ENCODE measurements around the gene ABCG2. TPM values are rescaled to one million over a fixed set of nuclear protein-coding genes. Genes with fewer than 3 reads are reported as not detected.
A peak's percentile ranks its signal among the peaks of the same experiment; 100 is the strongest.
"Not testable (repeated sequence)": the region's sequence is repeated elsewhere in the genome, so short reads cannot be mapped to it uniquely, and the experiment has no call there.

Gene ABCG2
- total RNA-seq, 1 experiment from 2014 or later = 1.2 TPM

DNA sequence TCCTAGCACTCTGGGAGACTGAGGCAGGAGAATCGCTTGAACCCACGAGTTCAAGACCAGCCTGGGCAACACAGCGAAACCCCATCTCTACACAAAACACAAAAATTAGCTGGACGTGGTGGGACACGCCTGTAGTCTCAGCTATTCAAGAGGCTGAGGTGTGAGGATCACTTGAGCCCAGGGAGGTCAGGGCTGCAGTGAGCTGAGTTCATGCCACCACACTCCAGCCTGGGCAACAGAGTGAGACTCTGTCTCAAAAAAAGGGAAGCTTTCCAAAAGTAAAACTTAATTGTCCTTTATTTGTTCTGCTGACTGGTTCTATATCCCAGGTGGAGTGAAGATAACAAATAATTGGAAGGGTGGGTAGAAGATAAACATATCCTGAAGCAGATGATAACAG lies 45.6 kb downstream of the ABCG2 start:
- no peak for DNase-seq (ENCODE audit: low read depth)

GRCh38 chr4:88110826-88111225 lies 47.6 kb downstream of the ABCG2 start:
- no peak for DNase-seq (ENCODE audit: low read depth)

- DNase-seq (ENCODE audit: low read depth) = no peak
These were observed 49.1 kb downstream of the ABCG2 start for GRCh38 chr4:88109123-88109881.

DNA sequence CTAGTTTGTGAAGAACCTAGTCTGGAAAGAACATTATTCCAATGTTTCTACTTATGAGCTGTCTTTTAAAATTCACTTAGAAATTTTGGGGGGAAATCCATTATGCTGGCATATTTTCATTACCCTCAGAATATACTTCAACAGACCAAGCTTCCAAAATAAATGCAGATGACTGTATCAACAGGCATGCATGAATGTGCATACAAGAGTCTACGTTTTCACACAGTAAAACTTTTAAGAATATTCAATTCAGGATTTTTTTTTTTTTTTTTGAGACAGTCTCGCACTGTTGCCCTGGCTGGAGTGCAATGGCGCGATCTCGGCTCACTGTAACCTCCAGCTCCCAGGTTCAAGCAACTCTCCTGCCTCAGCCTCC lies 49.7 kb downstream of the ABCG2 start:
- DNase-seq (ENCODE audit: low read depth) = no peak

- not testable (repeated sequence) for DNase-seq (ENCODE audit: low read depth)
These were observed 50.4 kb downstream of the ABCG2 start for GRCh38 chr4:88108108-88108465.

DNA sequence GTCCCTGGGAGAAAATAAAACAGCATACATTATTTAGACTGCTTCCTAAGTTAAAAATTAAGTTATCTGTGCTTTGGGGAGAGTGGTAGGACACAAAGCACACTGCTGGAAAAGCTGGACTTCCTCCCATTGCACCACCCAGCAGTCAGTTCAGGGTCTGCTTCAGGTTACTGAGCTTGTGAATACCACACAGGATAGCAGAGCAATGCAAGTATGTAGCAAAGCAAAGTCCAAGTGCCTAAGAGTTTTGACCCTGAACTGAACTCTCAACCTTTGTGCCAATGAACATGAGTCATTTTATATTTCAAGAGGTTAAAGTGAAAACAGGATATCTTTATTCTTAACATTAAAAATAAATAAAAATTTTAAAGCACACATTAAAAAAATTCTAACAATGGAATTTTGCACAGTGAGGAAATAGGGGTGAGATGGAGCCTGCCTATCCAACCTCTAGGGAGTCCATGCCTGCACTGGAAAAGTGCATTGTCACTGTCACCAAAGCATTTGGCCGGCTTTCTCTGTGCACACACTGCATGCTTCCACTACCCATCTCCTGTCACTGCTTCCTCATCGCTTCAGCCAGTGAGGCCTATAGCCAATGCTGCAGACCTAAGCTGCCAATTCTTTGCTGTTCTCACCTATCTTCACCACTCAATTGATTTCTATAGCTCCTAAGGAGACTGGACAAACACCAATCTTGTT lies 50.9 kb downstream of the ABCG2 start:
- peak; percentile 19 for DNase-seq (ENCODE audit: low read depth)

- DNase-seq (ENCODE audit: low read depth) = peak; percentile 9
These were observed 52.2 kb downstream of the ABCG2 start for GRCh38 chr4:88106205-88106604.

GRCh38 chr4:88104902-88105610 lies 53.4 kb downstream of the ABCG2 start:
- peak; percentile 77 for DNase-seq (ENCODE audit: low read depth)

DNA sequence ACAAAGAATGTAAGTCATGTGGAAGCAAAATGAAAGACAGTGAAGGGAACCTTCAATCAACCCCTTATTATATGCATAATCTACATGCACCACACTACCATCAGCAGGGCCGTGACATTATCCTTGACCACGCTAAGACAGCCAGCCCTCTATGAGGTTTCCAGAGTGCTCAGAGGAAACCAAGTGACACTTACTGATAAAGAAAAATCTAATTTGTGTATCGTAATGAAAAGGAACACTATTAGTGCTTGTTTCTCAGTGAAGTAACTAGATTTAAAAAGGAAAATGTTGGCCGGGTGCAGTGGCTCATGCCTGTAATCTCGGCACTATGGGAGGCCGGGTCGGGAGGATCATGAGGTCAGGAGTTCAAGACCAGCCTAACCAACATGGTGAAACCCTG lies 56.4 kb downstream of the ABCG2 start:
- no peak for DNase-seq (ENCODE audit: low read depth)

- no peak for DNase-seq (ENCODE audit: low read depth)
These were observed 57.3 kb downstream of the ABCG2 start for GRCh38 chr4:88101165-88101564.

GRCh38 chr4:88098993-88099752 lies 59.3 kb downstream of the ABCG2 start:
- DNase-seq (ENCODE audit: low read depth) = no peak

DNA sequence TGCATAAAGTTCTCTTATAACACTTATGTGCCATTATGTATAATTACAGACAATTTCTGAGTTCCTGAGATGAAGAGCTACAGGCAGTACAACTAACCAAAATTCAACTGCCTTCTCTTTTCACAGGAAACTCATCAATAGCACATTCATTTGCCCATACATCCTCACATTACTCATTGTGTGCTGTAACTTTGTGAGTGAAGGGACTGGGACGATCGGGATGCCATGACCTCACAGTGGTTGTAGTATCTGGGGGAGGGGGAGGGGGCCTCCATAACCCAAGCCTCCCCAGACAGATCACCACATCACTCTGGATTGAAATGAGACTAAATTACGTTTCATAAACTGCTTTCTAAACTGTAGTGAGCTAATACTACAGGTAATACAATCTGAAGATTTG lies 60.7 kb downstream of the ABCG2 start:
- DNase-seq (ENCODE audit: low read depth) = no peak

GRCh38 chr4:88097301-88097700 lies 61.1 kb downstream of the ABCG2 start:
- DNase-seq (ENCODE audit: low read depth) = no peak

GRCh38 chr4:88093874-88094273 lies 64.6 kb downstream of the ABCG2 start:
- no peak for DNase-seq (ENCODE audit: low read depth)

- DNase-seq (ENCODE audit: low read depth) = no peak
These were observed 67.1 kb downstream of the ABCG2 start for GRCh38 chr4:88091378-88091777.

GRCh38 chr4:88090898-88091297 lies 67.5 kb downstream of the ABCG2 start:
- no peak for DNase-seq (ENCODE audit: low read depth)

GRCh38 chr4:88087004-88087403 lies 71.4 kb downstream of the ABCG2 start:
- DNase-seq (ENCODE audit: low read depth) = no peak

DNA sequence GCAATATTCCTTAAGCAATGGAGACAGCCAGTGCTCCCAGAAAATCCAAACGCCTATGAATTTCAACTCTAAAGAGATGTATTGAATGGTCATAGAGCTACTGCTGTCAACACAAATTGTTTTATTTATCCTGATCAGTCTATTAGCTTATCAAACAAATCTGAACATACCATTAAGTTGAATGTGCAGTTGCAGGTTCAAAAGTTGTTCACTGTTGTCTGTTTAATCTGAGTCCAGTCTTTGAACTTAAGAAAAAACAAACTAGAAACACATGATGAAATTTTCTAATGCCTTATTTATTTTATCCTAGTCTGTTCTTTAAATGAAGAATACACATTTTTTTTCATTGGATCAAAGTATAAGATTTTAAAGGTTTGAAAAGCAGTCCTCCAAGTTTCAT lies 77.8 kb downstream of the ABCG2 start:
- DNase-seq (ENCODE audit: low read depth) = no peak

GRCh38 chr4:88078579-88078978 lies 79.9 kb downstream of the ABCG2 start:
- no peak for DNase-seq (ENCODE audit: low read depth)

DNA sequence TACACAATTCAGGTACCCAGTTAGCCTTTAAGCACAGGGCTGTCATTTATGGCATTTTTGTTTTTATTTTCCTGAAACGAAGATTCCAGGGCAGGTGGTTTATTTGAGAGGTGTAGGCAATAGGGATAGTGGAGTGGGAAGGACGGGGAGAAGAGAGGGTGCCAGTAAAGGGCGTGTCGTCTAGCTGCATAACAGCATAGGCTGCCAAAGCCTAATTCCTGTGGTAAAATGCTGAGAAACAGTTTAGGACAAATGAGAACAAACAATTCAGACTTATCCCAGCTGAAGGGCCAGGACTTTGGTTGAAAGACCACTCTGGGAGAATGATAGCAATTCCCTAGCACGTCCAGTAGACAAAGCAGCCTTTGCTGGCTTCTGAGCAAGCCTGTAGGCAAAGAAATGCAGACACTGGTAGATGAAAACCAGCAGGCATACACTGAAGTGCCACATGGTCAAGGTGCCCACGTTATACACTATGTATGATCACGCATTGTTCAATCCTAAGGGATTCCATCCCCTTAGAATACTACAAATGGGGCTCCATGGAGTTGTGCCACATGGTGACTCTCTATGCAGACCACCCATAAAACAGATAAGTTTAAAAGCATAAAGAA lies 80.4 kb downstream of the ABCG2 start:
- DNase-seq (ENCODE audit: low read depth) = no peak

DNA sequence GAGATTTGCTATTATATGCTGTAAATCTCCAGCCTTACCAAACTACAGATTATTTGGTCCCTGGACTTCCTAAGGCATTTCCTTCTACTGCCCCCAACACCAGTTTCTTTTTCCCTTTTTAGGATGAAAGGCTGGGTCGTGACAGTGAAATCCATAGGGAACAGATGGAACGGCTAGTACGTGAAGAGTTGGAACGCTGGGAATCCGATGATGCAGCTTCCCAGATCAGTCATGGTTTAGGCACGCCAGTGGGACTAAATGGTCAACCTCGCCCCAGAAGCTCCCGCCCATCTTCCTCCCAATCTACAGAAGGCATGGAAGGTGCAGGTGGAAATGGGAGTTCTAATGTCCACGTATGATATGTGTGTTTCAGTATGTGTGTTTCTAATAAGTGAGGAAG lies 83.1 kb downstream of the ABCG2 start:
- peak; percentile 46 for DNase-seq (ENCODE audit: low read depth)

- peak; percentile 73 for DNase-seq (ENCODE audit: low read depth)
These were observed 88.4 kb downstream of the ABCG2 start for GRCh38 chr4:88070031-88070430.

Measured in LHCN-M2 (cell line).